Hair follicle dermal papilla cell (primary cell): ENCODE data around the gene KIR3DL3. TPM values are rescaled to one million over a fixed set of nuclear protein-coding genes. Genes with fewer than 3 reads are reported as not detected.

Experiments
- small RNA-seq: library from RNA; depleted of rRNA; stranded (forward); fragments of <200 nt; gene quantifications from one replicate; pipeline ENCODE3, GENCODE V24; 2012
- total RNA-seq: library from RNA; depleted of rRNA; stranded (reverse); fragments of >200 nt; gene quantifications from 2 replicates; pipeline ENCODE4 v1.2.3, GENCODE V29; 2012

The KIR3DL3 gene
- total RNA-seq, result not detected in 2 replicates

DNA sequence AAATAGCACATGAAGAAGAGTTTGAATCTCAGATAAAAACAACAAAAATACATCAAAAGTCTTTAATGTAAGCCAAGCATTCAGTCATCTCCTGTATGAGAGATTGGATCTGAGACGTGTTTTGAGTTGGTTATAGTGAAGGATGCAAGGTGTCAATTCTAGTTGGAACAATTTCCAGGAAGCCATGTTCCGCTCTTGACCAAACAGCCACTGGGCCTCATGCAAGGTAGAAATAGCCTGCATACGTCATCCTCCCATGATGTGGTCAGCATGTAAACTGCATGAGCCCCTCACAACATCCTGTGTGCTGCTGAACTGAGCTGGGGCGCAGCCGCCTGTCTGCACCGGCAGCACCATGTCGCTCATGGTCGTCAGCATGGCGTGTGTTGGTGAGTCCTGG is at the start of gene KIR3DL3:
Gene KIR3DL3 (plus strand): TSS at position 301 of the 400 bp plus-strand sequence. CDS start 55 bp downstream, at position 356.

DNA sequence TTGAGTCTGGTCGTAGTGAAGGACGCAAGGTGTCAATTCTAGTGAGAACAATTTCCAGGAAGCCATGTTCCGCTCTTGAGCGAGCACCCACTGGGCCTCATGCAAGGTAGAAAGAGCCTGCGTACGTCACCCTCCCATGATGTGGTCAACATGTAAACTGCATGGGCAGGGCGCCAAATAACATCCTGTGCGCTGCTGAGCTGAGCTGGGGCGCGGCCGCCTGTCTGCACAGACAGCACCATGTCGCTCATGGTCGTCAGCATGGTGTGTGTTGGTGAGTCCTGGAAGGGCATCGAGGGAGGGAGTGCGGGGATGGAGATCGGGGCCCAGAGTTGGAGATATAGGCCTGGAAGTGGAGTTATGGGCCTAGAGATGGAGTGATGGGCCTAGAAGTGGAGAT is 14.1 kb downstream of the KIR3DL3 start, which contains the start of gene KIR2DL3:
Gene KIR2DL3 (plus strand): TSS at position 208 of the 400 bp plus-strand sequence. CDS start 33 bp downstream, at position 241.

GRCh38 chr19:54769646-54770045 is 45.4 kb downstream of the KIR3DL3 start, which contains the start of gene KIR2DL1:
KIR2DL1 (plus strand) TSS chr19:54769793; CDS start chr19:54769851, 58 bp downstream.

Small RNAs within 50 kb of the gene (small RNA-seq; reads per million reads assigned to genes)
- gene AC245128.2 (not detected), gene KIR3DP1 (not detected)

Other genes with a start within 250 kb of the KIR3DL3 start
- not detected in 2 replicates for gene LAIR2, start 221.6 kb upstream of the KIR3DL3 start, total RNA-seq
- not detected in 2 replicates for gene LILRA2, start 150.7 kb upstream of the KIR3DL3 start, total RNA-seq
- gene LILRA1, start 130.8 kb upstream of the KIR3DL3 start, total RNA-seq, result not detected in 2 replicates
- gene LILRB1, start 94.0 kb upstream of the KIR3DL3 start, total RNA-seq, result not detected in 2 replicates
- gene LILRB4, start 61.5 kb upstream of the KIR3DL3 start, total RNA-seq, result not detected in 2 replicates
- gene KIR2DL3, start 14.1 kb downstream of the KIR3DL3 start, total RNA-seq, result not detected in 2 replicates
- gene KIR2DL1, start 45.4 kb downstream of the KIR3DL3 start, total RNA-seq, result not detected in 2 replicates
- gene KIR2DL4, start 79.2 kb downstream of the KIR3DL3 start, total RNA-seq, result not detected in 2 replicates
- gene KIR3DL1, start 92.0 kb downstream of the KIR3DL3 start, total RNA-seq, result not detected in 2 replicates
- gene KIR2DS4, start 108.2 kb downstream of the KIR3DL3 start, total RNA-seq, result not detected in 2 replicates
- not detected in 2 replicates for gene KIR3DL2, start 126.0 kb downstream of the KIR3DL3 start, total RNA-seq
- not detected in 2 replicates for gene FCAR, start 149.8 kb downstream of the KIR3DL3 start, total RNA-seq
- gene NCR1, start 181.7 kb downstream of the KIR3DL3 start, total RNA-seq, result not detected in 2 replicates
- not detected in 2 replicates for gene NLRP7, start 223.1 kb downstream of the KIR3DL3 start, total RNA-seq
- gene NLRP2, start 241.9 kb downstream of the KIR3DL3 start, total RNA-seq, result under 0.01 TPM in 1 of 2 replicates, not detected in the other